ENCODE results near the gene ASF1B. TPM values are rescaled to one million over a fixed set of nuclear protein-coding genes. Genes with fewer than 3 reads are reported as not detected.
"Not testable (repeated sequence)": the region's sequence is repeated elsewhere in the genome, so short reads cannot be mapped to it uniquely, and the experiment has no call there.

The ASF1B gene
- total RNA-seq, 2 donors from 2014 or later: 37.8 to 47.8 TPM

GRCh38 chr19:14146789-14147216 lies 10.4 kb upstream of the ASF1B start:
- Mint-ChIP-seq H3K9me3 (no peaks in the 10 kb centered on the region), H3K27me3 (ENCODE audit: insufficient read depth) (no peaks in the 10 kb centered on the region), H3K4me1 (peaks cover 2% of the 10 kb centered on the region), H3K4me3 (no peak overlapping the region), H3K27ac (no peak overlapping the region), H3K36me3 (ENCODE audit: low read depth) (peaks cover 3% of the 10 kb centered on the region)
- no peaks in the 10 kb centered on the region for H3K4me1 ChIP-seq (ENCODE audit: control insufficient read depth, insufficient read depth, low read length)
- H3K36me3 ChIP-seq (ENCODE audit: control insufficient read depth, insufficient read depth, low read length): no peaks in the 10 kb centered on the region
- H3K27me3 ChIP-seq (ENCODE audit: control insufficient read depth, insufficient read depth, low read length, poor library complexity, severe bottlenecking): no peaks in the 10 kb centered on the region
- no peak for DNase-seq
- H3K4me3 ChIP-seq (ENCODE audit: low read length): no peak overlapping the region
- TF ChIP-seq CTCF (conservative IDR thresholded peaks at IDR 0.05): no peak
- no peaks in the 10 kb centered on the region for H3K9me3 ChIP-seq (ENCODE audit: control insufficient read depth, low read length)
- H3K9ac ChIP-seq (ENCODE audit: extremely low read depth, low read length, poor library complexity, severe bottlenecking): no peak overlapping the region
- 80 to 85% methylated on average over 7 of the region's 7 CpGs for WGBS, 2 experiments (ENCODE audit: insufficient coverage in 1 of 2, insufficient read length in 1 of 2)
- no peak overlapping the region for H3K27ac ChIP-seq (ENCODE audit: low read depth, low read length)

GRCh38 chr19:14146169-14146568 lies 9.8 kb upstream of the ASF1B start:
- not testable (repeated sequence) for H3K4me3 Mint-ChIP-seq; H3K9me3 Mint-ChIP-seq; H3K36me3 ChIP-seq (ENCODE audit: control insufficient read depth, insufficient read depth, low read length); H3K4me3 ChIP-seq (ENCODE audit: low read length); H3K9me3 ChIP-seq (ENCODE audit: control insufficient read depth, low read length); H3K4me1 ChIP-seq (ENCODE audit: control insufficient read depth, insufficient read depth, low read length); H3K9ac ChIP-seq (ENCODE audit: extremely low read depth, low read length, poor library complexity, severe bottlenecking); H3K36me3 Mint-ChIP-seq (ENCODE audit: low read depth); H3K4me1 Mint-ChIP-seq; H3K27ac Mint-ChIP-seq; H3K27me3 ChIP-seq (ENCODE audit: control insufficient read depth, insufficient read depth, low read length, poor library complexity, severe bottlenecking); H3K27me3 Mint-ChIP-seq (ENCODE audit: insufficient read depth); DNase-seq; H3K27ac ChIP-seq (ENCODE audit: low read depth, low read length)
- WGBS, 2 experiments (ENCODE audit: insufficient coverage in 1 of 2, insufficient read length in 1 of 2): 89 to 93% methylated on average over 5 to 9 of the region's 10 CpGs

GRCh38 chr19:14145381-14145780 lies 9.0 kb upstream of the ASF1B start:
- WGBS, 2 experiments (ENCODE audit: insufficient coverage in 1 of 2, insufficient read length in 1 of 2): 84 to 91% methylated on average over 6 of the region's 6 CpGs
- H3K9ac ChIP-seq (ENCODE audit: extremely low read depth, low read length, poor library complexity, severe bottlenecking): no peak overlapping the region
- TF ChIP-seq CTCF (conservative IDR thresholded peaks at IDR 0.05): no peak
- DNase-seq: no peak
- no peak overlapping the region for H3K27ac ChIP-seq (ENCODE audit: low read depth, low read length)
- no peaks in the 10 kb centered on the region for H3K27me3 ChIP-seq (ENCODE audit: control insufficient read depth, insufficient read depth, low read length, poor library complexity, severe bottlenecking)
- H3K36me3 ChIP-seq (ENCODE audit: control insufficient read depth, insufficient read depth, low read length): no peaks in the 10 kb centered on the region
- Mint-ChIP-seq H3K27me3 (ENCODE audit: insufficient read depth) (no peaks in the 10 kb centered on the region), H3K4me3 (no peak overlapping the region), H3K36me3 (ENCODE audit: low read depth) (no peaks in the 10 kb centered on the region), H3K4me1 (peaks cover 2% of the 10 kb centered on the region), H3K9me3 (no peaks in the 10 kb centered on the region), H3K27ac (no peak overlapping the region)
- no peaks in the 10 kb centered on the region for H3K4me1 ChIP-seq (ENCODE audit: control insufficient read depth, insufficient read depth, low read length)
- no peaks in the 10 kb centered on the region for H3K9me3 ChIP-seq (ENCODE audit: control insufficient read depth, low read length)
- H3K4me3 ChIP-seq (ENCODE audit: low read length): no peak overlapping the region
